HCT116 (cell line): ENCODE measurements around the gene SIVA1. TPM values are rescaled to one million over a fixed set of nuclear protein-coding genes. Genes with fewer than 3 reads are reported as not detected.

Experiments
- ATAC-seq: fragments of 200-7000 bp; cut with Tn5 transposase; 2 replicates; pipeline ENCODE4 v1.9.1; 2020; ENCODE audit warnings: mild to moderate bottlenecking, moderate library complexity
- BruUV-seq: library from RNA; stranded (reverse); fragments of 400-500 nt; replicated peaks from 2 replicates; lab custom pipeline; 2021; lab: Mats Ljungman, UMichigan
- CTCF ChIA-PET: fragments of 300-600 bp; sonication (Branson Sonifier 250); formaldehyde crosslinking; loops from one replicate; lab custom pipeline; 2021; ENCODE audit warnings: antibody characterized with exemption; lab: Charles Lee
- POLR2A ChIA-PET: fragments of 300-600, 350-600 bp; sonication (Branson Sonifier 250); formaldehyde crosslinking; loops from one replicate; lab custom pipeline; 2021; ENCODE audit warnings: antibody characterized with exemption; lab: Charles Lee
- RAD21 ChIA-PET, 2 experiments: fragments of 300-600 bp; sonication (Branson Sonifier 250); formaldehyde crosslinking; loops; one replicate each; lab custom pipeline; 2023; ENCODE audit warnings: low total read pairs in 2 of 2; ENCODE audit not compliant: uncharacterized antibody in 2 of 2, unreplicated experiment in 2 of 2, low non-redundant PET in 1 of 2; lab: Charles Lee
- DNase-seq: peaks from one replicate; pipeline ENCODE4 v3.0.0-alpha.2; 2010; ENCODE audit warnings: low read depth, low spot score
- H2AFZ ChIP-seq: fragments of 200-600 bp; shearing (Covaris generic), sonication (generic); 2 replicates; pipeline ENCODE4 v1.6.1; 2017; ENCODE audit warnings: low read depth, mixed run types, mixed read lengths, antibody characterized with exemption, low read length; ENCODE audit not compliant: poor library complexity, severe bottlenecking
- H3K27ac ChIP-seq: 2 replicates; pipeline ENCODE4 v1.5.1; 2012; ENCODE audit warnings: low read depth, low read length
- H3K27me3 ChIP-seq: fragments of 200-600 bp; sonication (generic); 2 replicates; pipeline ENCODE4 v1.6.1; 2016; ENCODE audit warnings: mixed run types, low read length, mixed read lengths; ENCODE audit not compliant: insufficient read depth
- H3K36me3 ChIP-seq, 2 experiments: fragments of 200-500 bp in 1 of 2; fragments of 200-600 bp in 1 of 2; sonication (Bioruptor generic) in 1 of 2; sonication (generic) in 1 of 2; 2 replicates each; pipeline versions ENCODE4 v1.5.1 to v1.6.1; 2014 to 2016; ENCODE audit warnings: low read length in 2 of 2, inconsistent platforms in 1 of 2, mixed read lengths in 1 of 2, mixed run types in 1 of 2; ENCODE audit not compliant: insufficient read depth in 2 of 2, control insufficient read depth in 1 of 2
- H3K4me1 ChIP-seq, 2 experiments: fragments of 200-600 bp in 1 of 2; sonication (generic) in 1 of 2; 2 replicates each; pipeline versions ENCODE4 v1.5.1 to v1.6.1; 2012 to 2017; ENCODE audit warnings: low read length in 2 of 2, inconsistent platforms in 1 of 2, mild to moderate bottlenecking in 1 of 2, mixed read lengths in 1 of 2, mixed run types in 1 of 2, moderate library complexity in 1 of 2; ENCODE audit not compliant: insufficient read depth in 2 of 2, control insufficient read depth in 1 of 2
- H3K4me2 ChIP-seq: fragments of 200-600 bp; sonication (generic); 2 replicates; pipeline ENCODE4 v1.6.1; 2017; ENCODE audit warnings: mixed run types, low read length, mixed read lengths
- H3K4me3 ChIP-seq, 2 experiments: fragments of 200-600 bp in 1 of 2; sonication (generic) in 1 of 2; replicated peaks in 1 of 2; 2 replicates each; pipeline ENCODE4 v1.5.1; 2011 to 2016; ENCODE audit warnings: low read length in 2 of 2, control low read depth in 1 of 2, low read depth in 1 of 2, mild to moderate bottlenecking in 1 of 2, mixed read lengths in 1 of 2, mixed run types in 1 of 2
- H3K79me2 ChIP-seq: fragments of 200-600 bp; sonication (generic); 2 replicates; pipeline ENCODE4 v1.6.1; 2017; ENCODE audit warnings: mild to moderate bottlenecking, mixed run types, low read length, moderate library complexity, mixed read lengths; ENCODE audit not compliant: insufficient read depth
- H3K9ac ChIP-seq: fragments of 200-600 bp; sonication (generic); 2 replicates; pipeline ENCODE4 v1.6.1; 2016; ENCODE audit warnings: low read length, mixed read lengths
- H3K9me2 ChIP-seq: fragments of 200-600 bp; sonication (generic), shearing (Covaris generic); 2 replicates; pipeline ENCODE4 v1.6.1; 2017; ENCODE audit warnings: mixed run types, mild to moderate bottlenecking, moderate library complexity; ENCODE audit not compliant: insufficient read depth
- H3K9me3 ChIP-seq, 2 experiments: fragments of 200-500 bp in 1 of 2; fragments of 200-600 bp in 1 of 2; sonication (Bioruptor generic) in 1 of 2; sonication (generic) in 1 of 2; 2 replicates each; pipeline ENCODE4 v1.6.1; 2014 to 2017; ENCODE audit warnings: low read length in 2 of 2, mixed read lengths in 2 of 2, inconsistent platforms in 1 of 2, low read depth in 1 of 2, mild to moderate bottlenecking in 1 of 2, mixed run types in 1 of 2, moderate library complexity in 1 of 2; ENCODE audit not compliant: control insufficient read depth in 1 of 2, insufficient read depth in 1 of 2
- H4K20me1 ChIP-seq: fragments of 200-600 bp; sonication (generic), shearing (Covaris generic); 2 replicates; pipeline ENCODE4 v1.6.1; 2017; ENCODE audit warnings: mixed run types, mild to moderate bottlenecking, moderate library complexity; ENCODE audit not compliant: insufficient read depth
- CBX3 ChIP-seq: IDR thresholded peaks from 2 replicates; pipeline ENCODE4 v1.6.1; 2012; ENCODE audit warnings: low read depth
- ELF1 ChIP-seq: IDR thresholded peaks from 2 replicates; pipeline ENCODE4 v1.6.1; 2012; ENCODE audit warnings: low read depth, borderline replicate concordance
- EZH2 ChIP-seq: fragments of 200-600 bp; sonication (generic); IDR thresholded peaks from 2 replicates; pipeline ENCODE4 v1.6.1; 2017; ENCODE audit warnings: antibody characterized with exemption, mixed run types
- FOSL1 ChIP-seq: IDR thresholded peaks from 2 replicates; pipeline ENCODE4 v1.6.1; 2012; ENCODE audit warnings: low read depth
- SIN3A ChIP-seq: IDR thresholded peaks from 2 replicates; pipeline ENCODE4 v1.6.1; 2012; ENCODE audit warnings: low read depth
- SRF ChIP-seq: IDR thresholded peaks from 2 replicates; pipeline ENCODE4 v1.6.1; 2012; ENCODE audit warnings: low read depth
- intact Hi-C: fragments of 100-400 bp; cut with micrococcal nuclease; formaldehyde crosslinking; loops from 2 replicates; pipeline ENCODE4 v1.10.0; 2022
- total RNA-seq: library from RNA; stranded (reverse); gene quantifications from one replicate; pipeline ENCODE4 v1.2.1, GENCODE V29; 2021; ENCODE audit not compliant: unreplicated experiment
- TF ChIP-seq, protein P1 (sequence below), 3 experiments: fragments of 200-600 bp in 1 of 3; sonication (generic) in 1 of 3; IDR thresholded peaks in 2 of 3; conservative IDR thresholded peaks in 1 of 3; 2 replicates each; pipeline ENCODE4 v1.5.1; 2012 to 2017; ENCODE audit warnings: low read depth in 2 of 3, low read length in 2 of 3, antibody characterized with exemption in 1 of 3, borderline replicate concordance in 1 of 3, control low read depth in 1 of 3, mild to moderate bottlenecking in 1 of 3, mixed read lengths in 1 of 3, mixed run types in 1 of 3, moderate library complexity in 1 of 3; ENCODE audit not compliant: insufficient read depth in 1 of 3
- TF ChIP-seq, protein P2 (sequence below): IDR thresholded peaks from 2 replicates; pipeline ENCODE4 v1.6.1; 2012

SIVA1 gene
- total RNA-seq, 1 experiment from 2014 or later = 141 TPM

DNA sequence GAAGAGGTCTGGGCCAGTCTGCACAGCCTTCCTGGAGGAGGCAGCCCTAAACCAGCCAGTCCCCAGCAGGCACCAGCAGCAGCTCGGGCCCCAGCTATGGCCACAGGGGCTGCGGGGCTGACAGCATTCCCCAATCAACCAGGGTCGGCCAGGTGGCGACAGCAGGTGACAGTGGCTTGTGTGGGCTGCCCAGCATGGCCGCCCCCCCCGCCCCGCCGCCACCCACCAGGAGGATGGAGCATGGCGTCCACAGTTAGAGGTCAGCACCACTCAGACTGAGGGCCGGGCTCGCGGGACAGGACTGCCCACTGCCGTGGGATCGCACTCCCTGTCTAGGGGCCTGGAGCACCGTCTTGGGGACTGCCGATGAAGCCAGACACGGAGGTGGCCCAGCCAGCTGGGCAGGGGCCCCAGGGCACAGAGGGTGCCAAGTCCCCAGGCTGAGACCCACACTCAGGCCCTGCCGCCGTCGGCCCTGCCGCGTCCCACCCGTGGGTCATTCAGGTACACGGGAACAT is 27.6 kb downstream of the SIVA1 start (continued):
- TF ChIP-seq, protein P1, sequence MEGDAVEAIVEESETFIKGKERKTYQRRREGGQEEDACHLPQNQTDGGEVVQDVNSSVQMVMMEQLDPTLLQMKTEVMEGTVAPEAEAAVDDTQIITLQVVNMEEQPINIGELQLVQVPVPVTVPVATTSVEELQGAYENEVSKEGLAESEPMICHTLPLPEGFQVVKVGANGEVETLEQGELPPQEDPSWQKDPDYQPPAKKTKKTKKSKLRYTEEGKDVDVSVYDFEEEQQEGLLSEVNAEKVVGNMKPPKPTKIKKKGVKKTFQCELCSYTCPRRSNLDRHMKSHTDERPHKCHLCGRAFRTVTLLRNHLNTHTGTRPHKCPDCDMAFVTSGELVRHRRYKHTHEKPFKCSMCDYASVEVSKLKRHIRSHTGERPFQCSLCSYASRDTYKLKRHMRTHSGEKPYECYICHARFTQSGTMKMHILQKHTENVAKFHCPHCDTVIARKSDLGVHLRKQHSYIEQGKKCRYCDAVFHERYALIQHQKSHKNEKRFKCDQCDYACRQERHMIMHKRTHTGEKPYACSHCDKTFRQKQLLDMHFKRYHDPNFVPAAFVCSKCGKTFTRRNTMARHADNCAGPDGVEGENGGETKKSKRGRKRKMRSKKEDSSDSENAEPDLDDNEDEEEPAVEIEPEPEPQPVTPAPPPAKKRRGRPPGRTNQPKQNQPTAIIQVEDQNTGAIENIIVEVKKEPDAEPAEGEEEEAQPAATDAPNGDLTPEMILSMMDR (IDR thresholded peaks at IDR 0.05 in 2 of 3, conservative IDR thresholded peaks at IDR 0.05 in 1 of 3; ENCODE audit: borderline replicate concordance in 1 of 3, insufficient read depth in 1 of 3, low read depth in 2 of 3, low read length in 2 of 3) = no peak
- TF ChIP-seq EZH2 (no peak), ELF1 (no peak)

DNA sequence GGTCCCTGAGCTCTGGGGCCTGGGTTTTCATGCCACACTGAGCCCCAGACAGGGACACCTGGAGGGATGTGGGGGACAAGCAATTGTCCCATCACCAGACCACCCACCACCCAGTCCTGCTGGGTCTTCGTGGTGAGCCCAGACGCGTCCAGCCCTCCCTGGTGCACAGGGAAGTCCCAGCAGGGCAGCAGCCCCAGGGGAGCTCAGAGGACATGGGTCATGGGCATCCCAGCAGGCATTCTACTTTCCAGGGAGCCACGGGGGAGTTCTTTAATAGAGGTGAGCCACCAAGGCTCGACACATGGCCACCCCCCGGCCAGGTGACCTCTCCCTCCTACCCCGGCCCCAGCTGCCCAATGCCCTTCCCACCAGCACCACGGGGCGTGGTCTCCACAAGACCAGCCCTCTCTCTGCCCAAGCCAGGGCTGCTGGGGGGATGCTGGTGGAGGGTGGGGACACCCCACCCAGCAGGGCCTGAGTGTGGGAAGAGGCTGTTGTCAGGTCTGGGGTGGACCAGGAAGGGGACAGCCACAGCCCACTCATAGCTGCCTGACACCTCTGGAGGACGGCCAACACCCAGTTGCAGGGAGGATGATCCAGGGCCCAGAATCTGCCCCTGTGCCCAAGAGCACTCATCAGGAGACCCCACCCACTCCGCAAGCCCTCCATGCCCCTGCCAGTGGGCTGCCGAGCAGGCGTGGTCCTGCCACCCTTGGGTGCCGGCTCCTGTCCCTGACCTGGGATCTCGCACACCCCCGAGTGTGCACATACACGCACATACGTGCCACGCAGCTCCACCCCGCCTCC is 28.5 kb downstream of the SIVA1 start:
- CTCF ChIA-PET = no interaction called here
- POLR2A ChIA-PET = no interaction called here
- no peak overlapping the region for H3K27ac ChIP-seq

More for the DNA sequence above, 28.5 kb downstream of the SIVA1 start:
- Histone ChIP-seq H3K4me1 (no peaks in the 10 kb centered on the region), H3K79me2 (peaks cover 13% of the 10 kb centered on the region; the same call in 1 of the 2 replicates), H3K9me2 (no peaks in the 10 kb centered on the region), H3K9me3 (no peaks in the 10 kb centered on the region), H2AFZ (no peak overlapping the region), H3K4me2 (no peak overlapping the region), H3K27me3 (no peaks in the 10 kb centered on the region), H3K36me3 (peaks cover 0 to 3% of the 10 kb centered on the region in 2 experiments; a peak in 2 of 4 replicates), H3K9ac (no peak overlapping the region), H3K4me3 (no peak overlapping the region), H4K20me1 (no peaks in the 10 kb centered on the region)
- BruUV-seq = no TSS peak
- intact Hi-C loops = no loop called here
- no peak for DNase-seq
- RAD21 ChIA-PET = interaction anchor here in 1 of 2 experiments (0.6 kb wide), 1 partner anchor 11 kb away, joined by 6 read pairs; no protein-coding TSS in a partner anchor
- ATAC-seq = no peak
- TF ChIP-seq SIN3A (no peak), FOSL1 (no peak), CBX3 (no peak), SRF (no peak), EZH2 (no peak)
- TF ChIP-seq, protein P2, sequence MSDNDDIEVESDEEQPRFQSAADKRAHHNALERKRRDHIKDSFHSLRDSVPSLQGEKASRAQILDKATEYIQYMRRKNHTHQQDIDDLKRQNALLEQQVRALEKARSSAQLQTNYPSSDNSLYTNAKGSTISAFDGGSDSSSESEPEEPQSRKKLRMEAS = no peak
